HepG2 (cell line): ENCODE results near the gene GAS2. TPM values are rescaled to one million over a fixed set of nuclear protein-coding genes. Genes with fewer than 3 reads are reported as not detected.

ENCODE experiments used
- EEA1 ChIP-seq: sonication (generic); formaldehyde crosslinking; IDR thresholded peaks from 2 replicates; pipeline ENCODE4 v1.5.1; 2020; ENCODE audit warnings: mild to moderate bottlenecking, missing genetic modification reagents, borderline replicate concordance
- IKZF1 ChIP-seq: fragments of 450-650 bp; IDR thresholded peaks from 2 replicates; pipeline ENCODE4 v1.7.1; 2016
- KIAA2018 ChIP-seq: sonication (generic); formaldehyde crosslinking; IDR thresholded peaks from 2 replicates; pipeline ENCODE4 v1.5.0; 2020; ENCODE audit warnings: mild to moderate bottlenecking, missing genetic modification reagents, borderline replicate concordance
- NFIC ChIP-seq: IDR thresholded peaks from 2 replicates; pipeline ENCODE4 v1.6.1; 2012; ENCODE audit warnings: mild to moderate bottlenecking, low read length, inconsistent platforms
- NFKBIZ ChIP-seq: IDR thresholded peaks from 2 replicates; pipeline ENCODE4 v1.6.1; 2018; ENCODE audit warnings: missing genetic modification reagents, missing compliant biosample characterization
- NR2F1 ChIP-seq, 2 experiments: fragments of 450-650 bp in 1 of 2; formaldehyde crosslinking in 1 of 2; IDR thresholded peaks; 2 replicates each; pipeline versions ENCODE4 v1.5.0 to v1.6.1; 2016 to 2020; ENCODE audit warnings: mild to moderate bottlenecking in 1 of 2, missing compliant biosample characterization in 1 of 2, missing genetic modification reagents in 1 of 2, moderate library complexity in 1 of 2
- PPARG ChIP-seq: conservative IDR thresholded peaks from 2 replicates; pipeline ENCODE4 v1.6.1; 2016; ENCODE audit warnings: missing biosample characterization, missing genetic modification reagents
- SP2 ChIP-seq: sonication (generic); formaldehyde crosslinking; IDR thresholded peaks from 2 replicates; pipeline ENCODE4 v1.5.1; 2020; ENCODE audit warnings: mild to moderate bottlenecking, missing genetic modification reagents
- SP4 ChIP-seq: sonication (generic); formaldehyde crosslinking; IDR thresholded peaks from 2 replicates; pipeline ENCODE4 v1.8.1; 2023; ENCODE audit warnings: mild to moderate bottlenecking, missing genetic modification reagents
- ZFY ChIP-seq: sonication (generic); formaldehyde crosslinking; IDR thresholded peaks from 2 replicates; pipeline ENCODE4 v1.4.0; 2020; ENCODE audit warnings: missing genetic modification reagents
- ZKSCAN5 ChIP-seq: sonication (generic); formaldehyde crosslinking; IDR thresholded peaks from 2 replicates; pipeline ENCODE4 v1.5.1; 2020; ENCODE audit warnings: mild to moderate bottlenecking, missing genetic modification reagents
- ZNF772 ChIP-seq: sonication (generic); formaldehyde crosslinking; IDR thresholded peaks from 2 replicates; pipeline ENCODE4 v1.5.0; 2020; ENCODE audit warnings: mild to moderate bottlenecking, missing genetic modification reagents
- ZNF775 ChIP-seq: sonication (generic); formaldehyde crosslinking; IDR thresholded peaks from 2 replicates; pipeline ENCODE4 v1.4.0; 2020; ENCODE audit warnings: missing genetic modification reagents, mild to moderate bottlenecking, moderate library complexity, borderline replicate concordance
- polyA plus RNA-seq, 8 experiments: library from polyadenylated mRNA; depleted of rRNA in 3 of 8; stranded (reverse) in 7 of 8; unstranded in 1 of 8; fragments of >200 nt; fragmentation: Illumina TruSeq in 4 of 8; extraction: Trizol in 4 of 8; gene quantifications; 2 replicates each; pipeline versions ENCODE4 v1.2.1 to v1.2.3, GENCODE V29; 2011 to 2016; ENCODE audit warnings: low read depth in 4 of 8, missing spikeins in 1 of 8, mixed read lengths in 1 of 8; ENCODE audit not compliant: insufficient read depth in 1 of 8
- total RNA-seq, 5 experiments: library from RNA; depleted of rRNA; stranded (reverse); fragments of >200 nt; fragmentation: Illumina TruSeq; extraction: Trizol; gene quantifications; 2 replicates each; pipeline ENCODE4 v1.2.3, GENCODE V29; 2016; ENCODE audit warnings: low read depth in 1 of 5
- TF ChIP-seq, protein P1 (sequence below): sonication (generic); formaldehyde crosslinking; IDR thresholded peaks from 2 replicates; pipeline ENCODE4 v1.5.1; 2020; ENCODE audit warnings: missing genetic modification reagents, mild to moderate bottlenecking, borderline replicate concordance
- TF ChIP-seq, protein P2 (sequence below): sonication (generic); formaldehyde crosslinking; IDR thresholded peaks from 2 replicates; pipeline ENCODE4 v1.4.0; 2020; ENCODE audit warnings: missing genetic modification reagents, low read depth, mild to moderate bottlenecking, borderline replicate concordance
- TF ChIP-seq, protein P3 (sequence below), 2 experiments: IDR thresholded peaks; 2 replicates each; pipeline ENCODE4 v1.6.1; 2011 to 2012; ENCODE audit warnings: low read length in 2 of 2, borderline replicate concordance in 1 of 2, low read depth in 1 of 2, mild to moderate bottlenecking in 1 of 2, moderate library complexity in 1 of 2

The GAS2 gene
- total and polyA plus RNA-seq, 2 of the 13 experiments (the other 11 are each of a cell fraction or from before 2014, with no cell fraction given): 26.0 to 85.1 TPM

DNA sequence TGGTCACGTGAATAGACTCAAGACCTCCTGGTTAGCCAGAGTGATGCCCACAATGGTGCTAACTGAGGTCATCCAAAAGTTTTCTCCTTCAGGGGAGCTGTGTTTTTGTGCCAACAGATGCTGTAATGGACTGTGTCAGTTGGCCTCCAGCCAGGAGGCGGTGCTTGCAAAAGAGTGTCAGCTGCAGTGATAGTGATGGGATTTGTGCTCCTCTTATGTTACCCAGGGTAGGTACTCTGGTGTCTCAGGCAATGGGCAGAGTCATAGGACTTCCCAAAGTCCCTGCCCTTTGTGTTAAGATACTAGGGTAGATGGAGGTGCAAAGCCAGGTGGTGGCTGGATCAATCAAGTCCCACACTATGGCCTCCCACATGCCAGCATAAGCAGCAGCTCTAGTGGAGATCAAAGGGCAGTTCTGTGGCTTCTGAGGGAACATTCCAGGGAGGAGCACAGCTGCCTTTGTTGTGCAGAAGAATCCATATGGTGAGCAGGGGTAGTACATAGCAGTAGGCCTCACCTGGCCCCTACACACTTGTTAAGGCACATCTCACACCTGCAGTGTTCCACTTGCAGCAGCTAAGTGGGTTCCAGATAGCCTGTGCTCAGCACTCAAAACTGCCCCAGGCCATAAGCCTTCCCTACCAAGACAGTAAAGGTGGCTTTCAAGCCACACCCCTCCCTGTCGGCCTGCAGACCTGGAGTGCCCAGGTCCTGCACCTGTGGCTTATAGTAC lies 31.3 kb upstream of the GAS2 start (continued):
- TF ChIP-seq, protein P1, sequence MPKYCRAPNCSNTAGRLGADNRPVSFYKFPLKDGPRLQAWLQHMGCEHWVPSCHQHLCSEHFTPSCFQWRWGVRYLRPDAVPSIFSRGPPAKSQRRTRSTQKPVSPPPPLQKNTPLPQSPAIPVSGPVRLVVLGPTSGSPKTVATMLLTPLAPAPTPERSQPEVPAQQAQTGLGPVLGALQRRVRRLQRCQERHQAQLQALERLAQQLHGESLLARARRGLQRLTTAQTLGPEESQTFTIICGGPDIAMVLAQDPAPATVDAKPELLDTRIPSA (CRISPR knock-in tag): no peak
- TF ChIP-seq, protein P2, sequence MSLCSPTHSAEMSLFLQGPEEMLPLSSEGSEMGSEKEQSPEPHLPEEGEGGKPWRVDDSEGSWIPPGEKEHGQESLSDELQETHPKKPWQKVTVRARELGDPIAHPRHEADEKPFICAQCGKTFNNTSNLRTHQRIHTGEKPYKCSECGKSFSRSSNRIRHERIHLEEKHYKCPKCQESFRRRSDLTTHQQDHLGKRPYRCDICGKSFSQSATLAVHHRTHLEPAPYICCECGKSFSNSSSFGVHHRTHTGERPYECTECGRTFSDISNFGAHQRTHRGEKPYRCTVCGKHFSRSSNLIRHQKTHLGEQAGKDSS (CRISPR knock-in tag): peak; percentile 27; the same call in 1 of the 2 replicates
- TF ChIP-seq SP4 (CRISPR knock-in tag) (no peak), ZFY (CRISPR knock-in tag) (peak; percentile 89), NFIC (0 out of 2 replicates have a peak, but pooled peaks have one; percentile 56), NFKBIZ (CRISPR knock-in tag) (no peak), ZNF772 (CRISPR knock-in tag) (0 out of 2 replicates have a peak, but pooled peaks have one; percentile 29), EEA1 (no peak), PPARG (CRISPR knock-in tag) (no peak), NR2F1 (CRISPR knock-in tag; IDR thresholded peaks at IDR 0.05) (peak; percentile 30 to 92; a peak in 2 of 4 replicates), KIAA2018 (CRISPR knock-in tag) (no peak), ZKSCAN5 (no peak), IKZF1 (no peak), ZNF775 (no peak), SP2 (CRISPR knock-in tag) (no peak)
- TF ChIP-seq, protein P3, sequence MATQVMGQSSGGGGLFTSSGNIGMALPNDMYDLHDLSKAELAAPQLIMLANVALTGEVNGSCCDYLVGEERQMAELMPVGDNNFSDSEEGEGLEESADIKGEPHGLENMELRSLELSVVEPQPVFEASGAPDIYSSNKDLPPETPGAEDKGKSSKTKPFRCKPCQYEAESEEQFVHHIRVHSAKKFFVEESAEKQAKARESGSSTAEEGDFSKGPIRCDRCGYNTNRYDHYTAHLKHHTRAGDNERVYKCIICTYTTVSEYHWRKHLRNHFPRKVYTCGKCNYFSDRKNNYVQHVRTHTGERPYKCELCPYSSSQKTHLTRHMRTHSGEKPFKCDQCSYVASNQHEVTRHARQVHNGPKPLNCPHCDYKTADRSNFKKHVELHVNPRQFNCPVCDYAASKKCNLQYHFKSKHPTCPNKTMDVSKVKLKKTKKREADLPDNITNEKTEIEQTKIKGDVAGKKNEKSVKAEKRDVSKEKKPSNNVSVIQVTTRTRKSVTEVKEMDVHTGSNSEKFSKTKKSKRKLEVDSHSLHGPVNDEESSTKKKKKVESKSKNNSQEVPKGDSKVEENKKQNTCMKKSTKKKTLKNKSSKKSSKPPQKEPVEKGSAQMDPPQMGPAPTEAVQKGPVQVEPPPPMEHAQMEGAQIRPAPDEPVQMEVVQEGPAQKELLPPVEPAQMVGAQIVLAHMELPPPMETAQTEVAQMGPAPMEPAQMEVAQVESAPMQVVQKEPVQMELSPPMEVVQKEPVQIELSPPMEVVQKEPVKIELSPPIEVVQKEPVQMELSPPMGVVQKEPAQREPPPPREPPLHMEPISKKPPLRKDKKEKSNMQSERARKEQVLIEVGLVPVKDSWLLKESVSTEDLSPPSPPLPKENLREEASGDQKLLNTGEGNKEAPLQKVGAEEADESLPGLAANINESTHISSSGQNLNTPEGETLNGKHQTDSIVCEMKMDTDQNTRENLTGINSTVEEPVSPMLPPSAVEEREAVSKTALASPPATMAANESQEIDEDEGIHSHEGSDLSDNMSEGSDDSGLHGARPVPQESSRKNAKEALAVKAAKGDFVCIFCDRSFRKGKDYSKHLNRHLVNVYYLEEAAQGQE (IDR thresholded peaks at IDR 0.05; ENCODE audit: borderline replicate concordance in 1 of 2, low read depth in 1 of 2, low read length in 2 of 2): no peak
